PFSK-1 (cell line): ENCODE results near the gene INSIG1.

Experiments used
- FOXP2 ChIP-seq: optimal IDR thresholded peaks from 2 replicates; pipeline ENCODE3; 2011; ENCODE audit warnings: borderline replicate concordance, control low read depth, inconsistent platforms; ENCODE audit not compliant: insufficient read depth; ENCODE audit errors: extremely low read length, extremely low read depth
- POLR2AphosphoS5 ChIP-seq: IDR thresholded peaks from 2 replicates; pipeline ENCODE4 v1.6.1; 2012; ENCODE audit warnings: low read depth, mild to moderate bottlenecking, control low read depth, low read length, moderate library complexity
- REST ChIP-seq, 2 experiments: IDR thresholded peaks; 2 replicates each; pipeline versions ENCODE4 v1.6.1 to v1.8.0; 2011 to 2012; ENCODE audit warnings: low read depth in 2 of 2, low read length in 2 of 2, control low read depth in 1 of 2, inconsistent platforms in 1 of 2, mild to moderate bottlenecking in 1 of 2, moderate library complexity in 1 of 2; ENCODE audit not compliant: insufficient read depth in 1 of 2
- SIN3A ChIP-seq: IDR thresholded peaks from 2 replicates; pipeline ENCODE4 v1.6.1; 2012; ENCODE audit warnings: mild to moderate bottlenecking, low read length, moderate library complexity, borderline replicate concordance; ENCODE audit not compliant: insufficient read depth
- TAF1 ChIP-seq: IDR thresholded peaks from 2 replicates; pipeline ENCODE4 v1.6.1; 2012; ENCODE audit warnings: low read length, control low read depth, borderline replicate concordance; ENCODE audit not compliant: insufficient read depth

INSIG1 gene

GRCh38 chr7:155291729-155292128 is 5.9 kb upstream of the INSIG1 start:
- TF ChIP-seq FOXP2 = no peak
- no peak for TF ChIP-seq POLR2AphosphoS5
- no peak for TF ChIP-seq REST (IDR thresholded peaks at IDR 0.05; ENCODE audit: insufficient read depth in 1 of 2, low read depth in 2 of 2, low read length in 2 of 2)
- no peak for TF ChIP-seq TAF1
- no peak for TF ChIP-seq SIN3A

- TF ChIP-seq FOXP2 (no peak), SIN3A (no peak), REST (IDR thresholded peaks at IDR 0.05; ENCODE audit: insufficient read depth in 1 of 2, low read depth in 2 of 2, low read length in 2 of 2) (no peak), TAF1 (no peak), POLR2AphosphoS5 (no peak)
Measured at GRCh38 chr7:155292680-155293226, 4.9 kb upstream of the INSIG1 start.

GRCh38 chr7:155293721-155294510 is 3.8 kb upstream of the INSIG1 start:
- no peak for TF ChIP-seq POLR2AphosphoS5
- TF ChIP-seq TAF1 = no peak
- TF ChIP-seq SIN3A = no peak
- no peak for TF ChIP-seq FOXP2
- no peak for TF ChIP-seq REST (IDR thresholded peaks at IDR 0.05; ENCODE audit: insufficient read depth in 1 of 2, low read depth in 2 of 2, low read length in 2 of 2)

GRCh38 chr7:155294511-155294778 is 3.2 kb upstream of the INSIG1 start:
- TF ChIP-seq FOXP2 (no peak), SIN3A (no peak), POLR2AphosphoS5 (no peak), TAF1 (no peak), REST (IDR thresholded peaks at IDR 0.05; ENCODE audit: insufficient read depth in 1 of 2, low read depth in 2 of 2, low read length in 2 of 2) (no peak)

GRCh38 chr7:155295511-155295910 is 2.2 kb upstream of the INSIG1 start:
- TF ChIP-seq FOXP2 (no peak), TAF1 (no peak), POLR2AphosphoS5 (no peak)
